Measurements from ENCODE around the gene TRAPPC10. TPM values are rescaled to one million over a fixed set of nuclear protein-coding genes. Genes with fewer than 3 reads are reported as not detected.

TRAPPC10 gene
- total RNA-seq, 2 experiments from 2014 or later: 44.1 to 45.4 TPM

- ChIA-PET POLR2A (no interaction called here), CTCF (interaction anchor here (1.6 kb wide), 1 partner anchor 9 kb away, joined by 5 read pairs; no protein-coding TSS in a partner anchor)
- H3K27ac Mint-ChIP-seq: no peak overlapping the region
- DNase-seq (no peak), ATAC-seq (no peak)
- no peak for TF ChIP-seq CTCF (IDR thresholded peaks at IDR 0.05)
- no peaks in the 10 kb centered on the region for H3K36me3 Mint-ChIP-seq (ENCODE audit: low read depth)
- H3K27me3 Mint-ChIP-seq: peaks cover 2% of the 10 kb centered on the region
- intact Hi-C loops (cut with micrococcal nuclease): no loop called here
- H3K9me3 Mint-ChIP-seq: no peaks in the 10 kb centered on the region
- no peaks in the 10 kb centered on the region for H3K4me1 Mint-ChIP-seq (ENCODE audit: low read depth)
- no peak overlapping the region for H3K4me3 Mint-ChIP-seq
These were observed 9.6 kb upstream of the TRAPPC10 start for GRCh38 chr21:44002511-44002910.

- no peak overlapping the region for H3K4me3 Mint-ChIP-seq
- H3K27ac Mint-ChIP-seq: no peak overlapping the region
- no peaks in the 10 kb centered on the region for H3K4me1 Mint-ChIP-seq (ENCODE audit: low read depth)
- H3K27me3 Mint-ChIP-seq: peaks cover 2% of the 10 kb centered on the region
- ChIA-PET POLR2A (interaction anchor here (0.6 kb wide), 1 partner anchor 279 kb away, joined by 3 read pairs; no protein-coding TSS in a partner anchor), CTCF (no interaction called here)
- H3K9me3 Mint-ChIP-seq: no peaks in the 10 kb centered on the region
- ATAC-seq (no peak), DNase-seq (no peak)
- no peaks in the 10 kb centered on the region for H3K36me3 Mint-ChIP-seq (ENCODE audit: low read depth)
- TF ChIP-seq CTCF (IDR thresholded peaks at IDR 0.05): no peak
- intact Hi-C loops (cut with micrococcal nuclease): no loop called here
These were observed 8.7 kb upstream of the TRAPPC10 start for GRCh38 chr21:44003307-44003966.

GRCh38 chr21:44005071-44005470 lies 7.0 kb upstream of the TRAPPC10 start:
- CTCF ChIA-PET: no interaction called here
- Mint-ChIP-seq H3K9me3 (no peaks in the 10 kb centered on the region), H3K27ac (no peak overlapping the region), H3K27me3 (no peaks in the 10 kb centered on the region), H3K36me3 (ENCODE audit: low read depth) (no peaks in the 10 kb centered on the region), H3K4me3 (no peak overlapping the region), H3K4me1 (ENCODE audit: low read depth) (no peaks in the 10 kb centered on the region)
- ATAC-seq: no peak
- no peak for TF ChIP-seq CTCF (IDR thresholded peaks at IDR 0.05)
- intact Hi-C loops (cut with micrococcal nuclease): no loop called here
- POLR2A ChIA-PET: no interaction called here
- DNase-seq: no peak

- no peak overlapping the region for H3K27ac Mint-ChIP-seq
- H3K9me3 Mint-ChIP-seq: no peaks in the 10 kb centered on the region
- no peaks in the 10 kb centered on the region for H3K36me3 Mint-ChIP-seq (ENCODE audit: low read depth)
- ATAC-seq: no peak
- no peak for DNase-seq
- H3K27me3 Mint-ChIP-seq: no peaks in the 10 kb centered on the region
- no peak for TF ChIP-seq CTCF (IDR thresholded peaks at IDR 0.05)
- intact Hi-C loops (cut with micrococcal nuclease): no loop called here
- ChIA-PET CTCF (no interaction called here), POLR2A (no interaction called here)
- no peak overlapping the region for H3K4me3 Mint-ChIP-seq
- H3K4me1 Mint-ChIP-seq (ENCODE audit: low read depth): peaks cover 3% of the 10 kb centered on the region
These were observed 6.5 kb upstream of the TRAPPC10 start for GRCh38 chr21:44005593-44005992.

GRCh38 chr21:44006017-44006619 lies 6.0 kb upstream of the TRAPPC10 start:
- no peaks in the 10 kb centered on the region for H3K9me3 Mint-ChIP-seq
- no peak for DNase-seq
- H3K4me3 Mint-ChIP-seq: no peak overlapping the region
- intact Hi-C loops (cut with micrococcal nuclease): no loop called here
- no peak for ATAC-seq
- H3K27me3 Mint-ChIP-seq: no peaks in the 10 kb centered on the region
- POLR2A ChIA-PET: no interaction called here
- H3K36me3 Mint-ChIP-seq (ENCODE audit: low read depth): no peaks in the 10 kb centered on the region
- no peak overlapping the region for H3K27ac Mint-ChIP-seq
- CTCF ChIA-PET: no interaction called here
- no peak for TF ChIP-seq CTCF (IDR thresholded peaks at IDR 0.05)
- peaks cover 6% of the 10 kb centered on the region for H3K4me1 Mint-ChIP-seq (ENCODE audit: low read depth)

All from activated CD8-positive, alpha-beta T cell treated with anti-CD3 and anti-CD28 coated beads for 36 hours (primary cell).